ENCODE measurements around the gene FBXO15. TPM values are rescaled to one million over a fixed set of nuclear protein-coding genes. Genes with fewer than 3 reads are reported as not detected.

FBXO15 gene, protein sequence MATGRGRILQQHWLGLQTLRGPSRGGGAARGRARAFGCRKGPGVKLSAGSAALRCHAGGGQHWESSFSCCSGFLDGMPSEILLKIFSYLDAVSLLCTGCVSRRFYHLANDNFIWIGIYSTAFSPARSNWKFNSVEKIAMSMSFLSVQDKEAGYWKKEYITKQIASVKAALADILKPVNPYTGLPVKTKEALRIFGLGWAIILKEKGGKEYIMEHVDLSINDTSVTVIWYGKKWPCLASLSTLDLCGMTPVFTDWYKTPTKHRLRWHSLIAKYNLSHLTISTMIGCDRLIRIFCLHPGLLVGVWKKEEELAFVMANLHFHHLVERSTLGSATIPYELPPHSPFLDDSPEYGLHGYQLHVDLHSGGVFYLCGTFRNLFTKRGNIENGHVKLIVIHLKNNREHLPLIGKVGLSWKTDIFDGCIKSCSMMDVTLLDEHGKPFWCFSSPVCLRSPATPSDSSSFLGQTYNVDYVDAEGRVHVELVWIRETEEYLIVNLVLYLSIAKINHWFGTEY
- polyA plus RNA-seq (6.1 and 9.2 TPM in 2 replicates), polyA minus RNA-seq (3.7 and 5.1 TPM in 2 replicates)

- H3K4me3 ChIP-seq (ENCODE audit: low read length): peak within 1 kb of the TSS; percentile 71
- no peaks in the 10 kb centered on the region for H3K36me3 ChIP-seq (ENCODE audit: insufficient read depth, low read length)
- no peaks in the 10 kb centered on the region for H4K20me1 ChIP-seq (ENCODE audit: insufficient read depth)
- H3K79me2 ChIP-seq (replicated peaks; ENCODE audit: insufficient read depth, low read length): peaks cover 28% of the 10 kb centered on the region
- peak within 1 kb of the TSS; percentile 92 for H2AFZ ChIP-seq (ENCODE audit: low read depth, low read length)
- no peaks in the 10 kb centered on the region for H3K9me2 ChIP-seq (ENCODE audit: insufficient read depth, low read length)
- peak within 1 kb of the TSS; percentile 80 for H3K4me2 ChIP-seq (ENCODE audit: low read length)
- peak within 1 kb of the TSS; percentile 73 for H3K9ac ChIP-seq (ENCODE audit: low read length)
- TF ChIP-seq POLR2AphosphoS5 (IDR thresholded peaks at IDR 0.05): peak; percentile 86
- TF ChIP-seq EP300 (conservative IDR thresholded peaks at IDR 0.05; ENCODE audit: poor library complexity, severe bottlenecking): peak; percentile 21
- TF ChIP-seq EZH2 (IDR thresholded peaks at IDR 0.05; ENCODE audit: borderline replicate concordance, insufficient read depth, low read length, poor library complexity, severe bottlenecking): no peak
- peak; percentile 24 for TF ChIP-seq CTCF (IDR thresholded peaks at IDR 0.05; ENCODE audit: poor library complexity, severe bottlenecking)
- no peak for TF ChIP-seq MXI1 (conservative IDR thresholded peaks at IDR 0.05; ENCODE audit: poor library complexity, severe bottlenecking)
- peak; percentile 41 for TF ChIP-seq RAD21 (conservative IDR thresholded peaks at IDR 0.05)
- TF ChIP-seq, protein P1, sequence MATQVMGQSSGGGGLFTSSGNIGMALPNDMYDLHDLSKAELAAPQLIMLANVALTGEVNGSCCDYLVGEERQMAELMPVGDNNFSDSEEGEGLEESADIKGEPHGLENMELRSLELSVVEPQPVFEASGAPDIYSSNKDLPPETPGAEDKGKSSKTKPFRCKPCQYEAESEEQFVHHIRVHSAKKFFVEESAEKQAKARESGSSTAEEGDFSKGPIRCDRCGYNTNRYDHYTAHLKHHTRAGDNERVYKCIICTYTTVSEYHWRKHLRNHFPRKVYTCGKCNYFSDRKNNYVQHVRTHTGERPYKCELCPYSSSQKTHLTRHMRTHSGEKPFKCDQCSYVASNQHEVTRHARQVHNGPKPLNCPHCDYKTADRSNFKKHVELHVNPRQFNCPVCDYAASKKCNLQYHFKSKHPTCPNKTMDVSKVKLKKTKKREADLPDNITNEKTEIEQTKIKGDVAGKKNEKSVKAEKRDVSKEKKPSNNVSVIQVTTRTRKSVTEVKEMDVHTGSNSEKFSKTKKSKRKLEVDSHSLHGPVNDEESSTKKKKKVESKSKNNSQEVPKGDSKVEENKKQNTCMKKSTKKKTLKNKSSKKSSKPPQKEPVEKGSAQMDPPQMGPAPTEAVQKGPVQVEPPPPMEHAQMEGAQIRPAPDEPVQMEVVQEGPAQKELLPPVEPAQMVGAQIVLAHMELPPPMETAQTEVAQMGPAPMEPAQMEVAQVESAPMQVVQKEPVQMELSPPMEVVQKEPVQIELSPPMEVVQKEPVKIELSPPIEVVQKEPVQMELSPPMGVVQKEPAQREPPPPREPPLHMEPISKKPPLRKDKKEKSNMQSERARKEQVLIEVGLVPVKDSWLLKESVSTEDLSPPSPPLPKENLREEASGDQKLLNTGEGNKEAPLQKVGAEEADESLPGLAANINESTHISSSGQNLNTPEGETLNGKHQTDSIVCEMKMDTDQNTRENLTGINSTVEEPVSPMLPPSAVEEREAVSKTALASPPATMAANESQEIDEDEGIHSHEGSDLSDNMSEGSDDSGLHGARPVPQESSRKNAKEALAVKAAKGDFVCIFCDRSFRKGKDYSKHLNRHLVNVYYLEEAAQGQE (IDR thresholded peaks at IDR 0.05; ENCODE audit: borderline replicate concordance): no peak
- peak; percentile 82 for TF ChIP-seq TAF1 (IDR thresholded peaks at IDR 0.05; ENCODE audit: low read depth)
- TF ChIP-seq SMC3 (conservative IDR thresholded peaks at IDR 0.05; ENCODE audit: poor library complexity): peak; percentile 40
- H3K27ac ChIP-seq (ENCODE audit: low read length): peak within 1 kb of the TSS; percentile 87
- H3K9me3 ChIP-seq (ENCODE audit: low read length): no peaks in the 10 kb centered on the region
- no peaks in the 10 kb centered on the region for H3F3A ChIP-seq (ENCODE audit: insufficient read depth, low read length, poor library complexity, severe bottlenecking)
- no peaks in the 10 kb centered on the region for H3K27me3 ChIP-seq (ENCODE audit: insufficient read depth, low read depth, low read length)
These were observed at the start of gene FBXO15, which contains the start of gene TIMM21 for GRCh38 chr18:74147779-74148542. TSS of gene FBXO15 (minus strand) at chr18:74147834. CDS start at chr18:74147785, 49 bp downstream. TSS of gene TIMM21 (plus strand) at chr18:74148523. CDS start at chr18:74148809, 286 bp downstream.

Data from neural cell (in vitro differentiated cells).